HepG2 (cell line): ENCODE results near the gene OGA. TPM values are rescaled to one million over a fixed set of nuclear protein-coding genes. Genes with fewer than 3 reads are reported as not detected.

Source experiments
- ARHGAP35 ChIP-seq: sonication (generic); formaldehyde crosslinking; IDR thresholded peaks from 2 replicates; pipeline ENCODE4 v1.9.0; 2022; ENCODE audit warnings: mild to moderate bottlenecking, inconsistent platforms, moderate library complexity, missing genetic modification reagents, borderline replicate concordance
- ARNT ChIP-seq: fragments of 450-650 bp; IDR thresholded peaks from 2 replicates; pipeline ENCODE4 v1.6.1; 2017
- ARNT2 ChIP-seq: sonication (generic); formaldehyde crosslinking; IDR thresholded peaks from 2 replicates; pipeline ENCODE4 v1.8.0; 2022; ENCODE audit warnings: mild to moderate bottlenecking, low read depth, missing genetic modification reagents, moderate library complexity
- DMAP1 ChIP-seq: IDR thresholded peaks from 2 replicates; pipeline ENCODE4 v1.6.1; 2016
- DRAP1 ChIP-seq: IDR thresholded peaks from 2 replicates; pipeline ENCODE4 v1.6.1; 2016; ENCODE audit warnings: missing genetic modification reagents, missing compliant biosample characterization
- FOXO1 ChIP-seq: sonication (generic); formaldehyde crosslinking; IDR thresholded peaks from 2 replicates; pipeline ENCODE4 v1.4.0; 2020; ENCODE audit warnings: missing genetic modification reagents
- HOXA7 ChIP-seq: sonication (generic); formaldehyde crosslinking; IDR thresholded peaks from 2 replicates; pipeline ENCODE4 v1.8.1; 2022; ENCODE audit warnings: mild to moderate bottlenecking, missing genetic modification reagents, moderate library complexity
- MEF2D ChIP-seq: sonication (generic); formaldehyde crosslinking; IDR thresholded peaks from 2 replicates; pipeline ENCODE4 v1.5.1; 2020; ENCODE audit warnings: mild to moderate bottlenecking, missing genetic modification reagents
- REXO4 ChIP-seq: sonication (generic); formaldehyde crosslinking; IDR thresholded peaks from 2 replicates; pipeline ENCODE4 v1.8.0; 2022; ENCODE audit warnings: missing genetic modification reagents, mild to moderate bottlenecking, borderline replicate concordance
- SIN3A ChIP-seq: IDR thresholded peaks from 2 replicates; pipeline ENCODE4 v1.6.1; 2011; ENCODE audit warnings: low read depth, mild to moderate bottlenecking, control low read depth, low read length, borderline replicate concordance
- SUZ12 ChIP-seq: fragments of 150-350 bp; IDR thresholded peaks from 2 replicates; pipeline ENCODE4 v1.6.1; 2014; ENCODE audit warnings: low read depth, low read length
- ZBTB25 ChIP-seq: IDR thresholded peaks from 2 replicates; pipeline ENCODE4 v1.6.1; 2018; ENCODE audit warnings: missing genetic modification reagents
- ZBTB39 ChIP-seq: sonication (generic); formaldehyde crosslinking; IDR thresholded peaks from 2 replicates; pipeline ENCODE4 v1.5.0; 2020; ENCODE audit warnings: missing genetic modification reagents
- ZNF451 ChIP-seq: sonication (generic); formaldehyde crosslinking; IDR thresholded peaks from 2 replicates; pipeline ENCODE4 v1.5.0; 2020; ENCODE audit warnings: mild to moderate bottlenecking, missing genetic modification reagents
- ZNF576 ChIP-seq: sonication (generic); formaldehyde crosslinking; IDR thresholded peaks from 2 replicates; pipeline ENCODE4 v1.4.0; 2020; ENCODE audit warnings: mild to moderate bottlenecking, missing genetic modification reagents
- ZNF609 ChIP-seq: sonication (generic); formaldehyde crosslinking; IDR thresholded peaks from 2 replicates; pipeline ENCODE4 v1.4.0; 2020; ENCODE audit warnings: mild to moderate bottlenecking, missing genetic modification reagents, borderline replicate concordance
- ZNF614 ChIP-seq: IDR thresholded peaks from 2 replicates; pipeline ENCODE4 v1.6.1; 2018; ENCODE audit warnings: missing biosample characterization, missing genetic modification reagents, inconsistent platforms, borderline replicate concordance
- ZNF746 ChIP-seq: sonication (generic); formaldehyde crosslinking; IDR thresholded peaks from 2 replicates; pipeline ENCODE4 v1.8.0; 2022; ENCODE audit warnings: mild to moderate bottlenecking, missing genetic modification reagents
- ZNF784 ChIP-seq: sonication (generic); formaldehyde crosslinking; IDR thresholded peaks from 2 replicates; pipeline ENCODE4 v1.5.1; 2020; ENCODE audit warnings: missing genetic modification reagents, mild to moderate bottlenecking, borderline replicate concordance
- polyA plus RNA-seq, 8 experiments: library from polyadenylated mRNA; depleted of rRNA in 3 of 8; stranded (reverse) in 7 of 8; unstranded in 1 of 8; fragments of >200 nt; fragmentation: Illumina TruSeq in 4 of 8; extraction: Trizol in 4 of 8; gene quantifications; 2 replicates each; pipeline versions ENCODE4 v1.2.1 to v1.2.3, GENCODE V29; 2011 to 2016; ENCODE audit warnings: low read depth in 4 of 8, missing spikeins in 1 of 8, mixed read lengths in 1 of 8; ENCODE audit not compliant: insufficient read depth in 1 of 8
- total RNA-seq, 5 experiments: library from RNA; depleted of rRNA; stranded (reverse); fragments of >200 nt; fragmentation: Illumina TruSeq; extraction: Trizol; gene quantifications; 2 replicates each; pipeline ENCODE4 v1.2.3, GENCODE V29; 2016; ENCODE audit warnings: low read depth in 1 of 5

The OGA gene
- total and polyA plus RNA-seq, 2 of the 13 experiments (the other 11 are each of a cell fraction or from before 2014, with no cell fraction given), result 33.2 to 39.8 TPM

GRCh38 chr10:101782811-101783735 lies 35.2 kb downstream of the OGA start, which contains the start of gene NPM3 (continued):
- TF ChIP-seq ZNF609 (0 out of 2 replicates have a peak, but pooled peaks have one; percentile 36), ARNT2 (CRISPR knock-in tag) (no peak), ZBTB25 (CRISPR knock-in tag) (no peak), FOXO1 (CRISPR knock-in tag) (no peak), DMAP1 (CRISPR knock-in tag) (peak; percentile 78), ZNF784 (CRISPR knock-in tag) (no peak), ARHGAP35 (CRISPR knock-in tag) (no peak), ZNF614 (no peak), ZBTB39 (no peak), REXO4 (CRISPR knock-in tag) (no peak), SIN3A (peak; percentile 68; the same call in 1 of the 2 replicates), SUZ12 (no peak), ZNF746 (CRISPR knock-in tag) (no peak), ARNT (no peak), HOXA7 (CRISPR knock-in tag) (no peak), ZNF576 (CRISPR knock-in tag) (no peak), DRAP1 (peak; percentile 66), ZNF451 (CRISPR knock-in tag) (no peak), MEF2D (CRISPR knock-in tag) (peak; percentile 71; the same call in 1 of the 2 replicates)
